ENCODE measurements around the gene TTLL8.
A peak's percentile ranks its signal among the peaks of the same experiment; 100 is the strongest.

TTLL8 gene

DNA sequence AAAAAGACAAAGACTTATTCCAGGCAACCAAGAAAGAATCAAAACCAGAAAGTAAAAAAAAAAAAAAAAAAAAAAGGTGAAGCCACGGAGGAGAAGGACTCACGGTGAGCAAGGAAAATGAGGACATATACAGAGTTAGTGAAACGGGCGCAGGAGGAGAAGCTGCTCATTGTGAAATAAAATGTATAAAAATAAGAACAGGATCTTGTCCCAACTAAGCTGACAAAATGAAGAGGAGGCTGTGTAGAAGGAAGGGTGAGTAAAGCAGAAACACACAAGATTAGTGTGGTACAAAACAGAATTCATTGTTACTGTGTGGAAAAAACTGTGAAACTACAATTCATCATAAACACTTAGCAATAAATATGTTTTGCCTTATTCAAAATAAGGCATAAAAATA is 53.2 kb downstream of the TTLL8 start:
- DNase-seq, result no peak

DNA sequence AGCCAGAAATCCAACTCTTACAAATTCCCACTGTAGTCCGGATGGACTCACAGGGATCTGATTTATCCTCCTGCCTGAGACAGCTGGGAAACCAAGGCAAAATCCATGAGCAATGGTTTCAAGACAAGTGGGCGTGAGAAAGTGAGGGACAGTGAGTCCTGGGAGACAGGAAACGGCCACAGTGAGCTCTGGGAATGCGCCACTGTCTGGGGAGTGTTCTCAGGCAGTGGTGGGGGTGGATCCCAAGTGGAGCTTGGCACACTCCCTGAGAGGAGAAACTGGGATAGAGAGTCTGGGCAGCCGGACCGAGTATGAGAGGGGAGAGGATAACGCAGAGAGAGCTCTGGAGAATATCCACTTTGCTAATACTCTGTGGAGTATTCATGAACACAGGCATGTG is 55.3 kb downstream of the TTLL8 start:
- DNase-seq, result peak in 1 of 51 donors; percentile 19

DNA sequence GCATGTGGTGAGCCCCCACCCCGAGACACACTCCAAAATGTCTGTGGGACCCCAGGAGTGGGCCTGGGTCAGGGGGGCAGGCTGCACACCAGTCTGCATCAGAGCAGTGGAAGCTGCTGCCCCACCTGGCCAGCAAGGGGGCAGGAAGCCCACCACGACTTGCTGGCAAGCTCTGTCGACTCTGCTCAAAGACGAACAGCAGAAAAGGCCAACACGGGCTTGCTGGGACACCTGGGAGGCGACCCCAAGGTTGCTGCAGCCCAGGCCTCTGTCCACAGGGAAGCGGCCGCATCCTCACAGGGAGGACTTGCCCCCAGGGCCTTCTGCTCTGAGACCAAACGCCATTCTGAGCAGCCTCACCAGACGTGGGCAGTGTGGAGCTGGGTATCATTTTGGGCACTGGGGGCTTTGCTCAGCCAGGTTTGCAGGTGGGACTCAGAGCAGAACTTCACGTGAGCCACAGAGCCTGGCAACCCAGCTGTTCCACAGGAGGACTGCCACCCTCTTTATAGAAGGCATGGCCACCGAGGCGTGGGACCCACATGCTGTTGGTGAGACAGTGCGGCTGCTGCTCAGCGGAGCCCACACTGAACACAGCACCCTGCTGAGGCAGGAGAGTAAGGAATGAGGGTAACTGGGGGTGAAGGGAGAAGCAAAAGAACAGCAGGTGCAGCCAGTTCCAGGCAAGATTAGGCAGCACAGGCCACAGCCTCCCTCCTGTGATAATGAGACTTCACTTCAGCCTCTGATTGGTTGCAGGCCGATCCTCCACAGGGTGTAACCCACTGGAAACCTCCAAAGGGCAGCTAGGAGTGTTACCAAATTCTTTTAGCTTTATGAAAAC is 56.5 kb downstream of the TTLL8 start:
- no peak for DNase-seq

DNA sequence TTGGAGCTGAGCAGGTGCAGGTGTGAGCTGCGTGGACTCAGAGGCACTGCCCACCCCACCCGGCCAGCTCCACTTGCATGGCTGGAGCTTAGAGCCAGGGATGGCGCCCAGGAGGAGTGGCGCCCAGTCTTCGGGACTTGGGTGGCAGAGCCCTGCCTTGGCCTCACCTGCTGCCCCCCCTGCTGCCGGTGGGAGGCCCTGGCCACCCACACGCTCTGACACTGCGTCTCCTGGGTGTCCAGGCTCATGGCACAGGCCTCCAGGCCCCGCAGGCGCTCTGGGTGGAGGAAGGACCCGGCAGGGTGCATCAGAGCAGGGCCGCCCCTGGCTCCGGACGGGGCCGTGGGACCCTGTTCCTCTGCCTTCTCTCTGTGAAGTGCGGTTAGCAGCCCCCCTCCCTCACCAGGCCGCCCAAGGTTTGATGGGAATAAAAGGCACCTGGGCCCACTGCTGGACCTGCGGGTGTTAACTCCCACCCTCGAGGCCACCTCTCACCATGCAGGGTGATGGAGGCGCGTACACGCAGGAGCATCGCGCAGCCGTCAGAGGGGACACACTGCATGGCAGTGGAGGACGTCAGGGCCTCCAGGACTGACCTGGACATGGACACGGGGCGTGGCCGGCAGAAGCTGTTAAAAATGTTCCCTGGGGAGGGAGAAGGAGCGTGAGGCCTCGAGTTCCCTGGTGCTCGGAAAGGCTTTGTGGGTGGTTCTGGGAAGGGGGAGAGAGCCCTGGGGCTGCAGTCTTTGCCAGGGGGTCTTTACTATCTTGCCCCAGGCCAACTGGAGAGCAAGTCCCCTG is 57.3 kb downstream of the TTLL8 start:
- DNase-seq, result no peak

DNA sequence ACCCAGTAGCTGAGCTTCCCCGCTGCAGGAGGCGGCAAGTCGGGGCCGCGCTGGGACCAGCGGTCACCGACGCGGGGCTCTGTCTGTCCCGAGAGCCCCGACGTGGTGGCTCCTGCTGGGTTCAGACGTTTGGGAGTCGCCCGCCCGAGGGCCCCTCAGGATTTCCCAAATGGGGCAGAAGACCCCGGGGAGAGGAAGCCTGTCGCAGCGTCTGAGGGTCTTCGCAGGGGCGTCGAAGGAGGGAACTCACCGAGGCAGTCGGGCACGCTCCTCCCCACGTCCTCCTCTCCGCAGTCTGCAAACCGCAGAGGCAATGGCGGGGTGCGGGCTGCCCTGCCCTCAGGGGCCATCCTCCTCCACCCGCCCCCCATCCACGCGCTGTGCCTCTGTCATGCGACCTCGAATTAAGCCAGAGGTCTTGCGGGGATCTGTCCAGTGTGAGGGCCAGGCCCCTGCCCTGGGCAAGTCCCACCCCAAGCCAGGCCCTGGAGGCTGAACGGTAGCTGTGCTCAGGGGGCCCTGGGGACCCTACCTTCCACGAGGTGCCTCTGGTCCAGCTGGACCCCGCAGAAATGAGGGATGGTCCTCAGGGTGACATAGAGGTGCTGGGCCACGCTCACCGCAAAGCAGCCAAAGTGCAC is 58.0 kb downstream of the TTLL8 start:
- DNase-seq, result no peak

DNA sequence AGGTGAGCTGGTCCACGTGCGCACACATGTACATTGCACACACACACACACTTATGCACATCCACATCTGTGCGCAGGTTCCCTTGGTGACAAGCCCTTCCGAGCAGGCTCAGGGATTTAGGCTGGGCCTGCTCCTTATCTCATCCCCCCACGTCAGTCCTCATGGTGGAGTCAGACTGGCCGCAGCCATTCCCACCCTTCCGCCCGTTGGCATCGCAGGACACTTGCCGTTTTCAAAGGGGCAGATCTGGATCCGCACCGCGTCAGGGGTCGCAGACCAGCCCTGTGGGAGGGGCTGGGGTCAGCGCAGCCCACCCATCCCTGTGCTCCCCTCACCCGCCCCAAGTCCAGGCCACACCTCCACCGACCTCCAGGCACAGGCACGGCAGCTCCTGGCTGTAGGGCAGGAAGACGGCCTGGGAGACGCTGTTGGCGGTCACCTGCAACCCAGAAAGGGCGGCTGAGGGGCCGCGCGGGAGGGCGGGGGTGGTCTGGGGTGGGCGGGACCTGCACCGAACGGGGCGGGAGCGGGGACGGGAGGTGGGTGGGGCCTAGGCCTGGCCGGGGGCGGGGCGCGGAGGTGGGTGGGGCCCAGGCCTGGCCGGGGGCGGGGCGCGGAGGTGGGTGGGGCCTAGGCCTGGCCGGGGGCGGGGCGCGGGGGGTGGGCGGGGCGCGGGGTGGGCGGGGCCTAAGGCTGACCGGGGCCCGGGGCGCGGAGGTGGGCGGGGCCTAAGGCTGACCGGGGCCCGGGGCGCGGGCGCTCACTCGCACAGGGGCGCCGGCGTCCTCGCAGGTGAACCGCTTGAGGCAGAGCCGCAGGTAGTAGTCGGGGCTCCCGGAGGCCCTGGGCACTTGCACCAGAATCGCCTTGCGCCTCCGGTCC is 58.8 kb downstream of the TTLL8 start:
- no peak for DNase-seq

DNA sequence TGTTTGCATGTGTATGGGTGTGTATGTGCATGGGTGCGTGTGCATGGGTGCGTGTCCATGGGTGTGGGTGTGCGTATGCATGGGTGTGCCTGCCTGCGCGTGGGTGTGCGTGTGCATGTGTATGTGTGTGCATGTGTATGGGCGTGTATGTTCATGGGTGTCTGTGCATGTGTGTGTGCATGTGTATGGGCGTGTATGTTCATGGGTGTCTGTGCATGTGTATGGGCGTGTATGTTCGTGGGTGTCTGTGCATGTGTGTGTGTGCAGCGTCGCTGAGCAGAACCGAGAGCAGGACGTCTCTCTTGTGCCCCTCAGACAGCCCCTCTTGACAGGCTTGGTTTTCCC is 59.4 kb downstream of the TTLL8 start:
- DNase-seq, result no peak

DNA sequence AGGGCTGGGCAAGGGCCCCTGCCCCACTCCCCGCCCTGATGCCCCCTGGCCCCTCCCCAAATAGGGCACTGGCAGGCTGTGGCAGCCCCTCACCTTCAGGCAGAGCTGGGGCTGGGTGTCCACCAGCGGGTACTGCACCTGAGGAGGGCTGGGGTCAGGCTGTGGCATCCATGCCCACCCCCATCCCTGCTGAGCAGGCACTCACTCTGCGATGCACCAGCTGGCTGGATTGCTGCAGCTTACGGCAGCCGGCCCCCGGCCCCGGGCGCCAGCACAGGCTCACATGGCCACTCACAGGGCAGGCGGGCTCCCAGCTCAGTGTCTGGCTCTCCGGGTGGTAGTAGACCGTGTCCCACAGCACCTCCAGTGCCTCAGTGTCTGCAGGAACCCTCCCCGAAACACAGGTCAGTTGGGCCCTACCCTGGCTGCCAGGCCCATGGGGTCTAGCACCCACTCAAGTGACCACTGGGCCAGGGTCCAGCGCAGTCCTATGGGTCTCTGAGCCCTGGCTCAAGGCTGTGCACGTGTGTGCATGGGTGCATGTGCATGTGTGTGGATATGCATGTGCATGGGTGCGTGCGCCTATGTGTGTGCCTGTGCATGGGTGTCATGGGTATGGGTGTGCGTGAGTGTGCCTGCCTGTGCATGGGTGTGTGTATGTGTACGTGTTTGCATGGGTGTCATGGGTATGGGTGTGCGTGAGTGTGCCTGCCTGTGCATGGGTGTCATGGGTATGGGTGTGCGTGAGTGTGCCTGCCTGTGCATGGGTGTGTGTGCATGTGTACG is 60.0 kb downstream of the TTLL8 start:
- DNase-seq, result no peak

DNA sequence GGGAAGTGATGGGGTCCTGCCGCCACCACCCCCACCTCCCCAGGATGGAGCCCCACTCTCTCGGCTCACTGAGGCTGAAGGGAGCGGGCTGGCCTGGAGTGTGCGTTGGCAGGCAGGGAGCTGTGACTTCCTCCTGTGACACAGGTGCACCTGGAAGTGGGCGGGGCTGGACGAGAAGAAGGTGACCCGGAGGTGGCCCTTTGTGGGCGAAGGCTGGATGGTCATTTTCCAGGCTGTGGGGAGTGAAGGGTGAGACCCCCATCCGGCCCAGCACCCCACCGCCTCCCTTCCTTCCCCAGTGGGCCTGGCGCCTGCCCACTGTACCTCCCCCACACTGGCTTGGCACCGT is 60.9 kb downstream of the TTLL8 start:
- DNase-seq, result no peak

DNA sequence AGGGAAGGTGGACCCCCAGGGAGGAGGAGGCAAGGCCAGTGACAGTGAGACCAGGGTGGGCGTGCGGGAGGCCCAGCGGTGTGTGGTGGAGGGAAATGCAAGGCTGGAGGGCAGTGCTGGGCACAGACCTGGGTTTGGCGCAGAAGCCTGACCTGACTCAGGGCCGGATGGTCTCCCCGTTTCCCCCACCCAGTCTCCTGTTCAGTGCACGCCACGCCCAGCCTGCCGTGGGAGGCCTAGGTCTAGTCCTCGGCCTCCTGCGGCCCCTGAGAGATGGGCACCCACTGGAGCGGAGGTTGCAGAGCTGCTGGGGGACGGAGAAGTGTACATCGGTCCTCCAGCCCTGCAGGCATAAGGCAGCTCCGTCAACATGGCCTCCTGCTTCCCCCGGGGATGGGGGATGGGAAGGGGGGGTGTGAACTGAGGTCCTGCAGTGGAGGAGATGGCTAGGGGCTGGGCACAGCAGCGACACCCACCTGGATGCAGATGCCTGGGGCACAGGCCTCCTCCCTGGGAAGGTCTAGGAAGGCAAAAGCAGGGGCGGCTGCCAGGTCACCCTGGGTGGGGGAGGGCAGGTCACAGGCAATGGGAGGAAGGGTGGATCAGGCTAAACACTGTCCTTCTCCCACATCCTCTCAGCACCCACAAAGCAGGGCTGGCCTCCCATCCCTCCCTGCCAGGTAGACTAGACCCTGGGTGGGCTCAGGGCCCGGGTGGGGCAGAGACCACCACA is 61.4 kb downstream of the TTLL8 start:
- DNase-seq, result no peak

DNA sequence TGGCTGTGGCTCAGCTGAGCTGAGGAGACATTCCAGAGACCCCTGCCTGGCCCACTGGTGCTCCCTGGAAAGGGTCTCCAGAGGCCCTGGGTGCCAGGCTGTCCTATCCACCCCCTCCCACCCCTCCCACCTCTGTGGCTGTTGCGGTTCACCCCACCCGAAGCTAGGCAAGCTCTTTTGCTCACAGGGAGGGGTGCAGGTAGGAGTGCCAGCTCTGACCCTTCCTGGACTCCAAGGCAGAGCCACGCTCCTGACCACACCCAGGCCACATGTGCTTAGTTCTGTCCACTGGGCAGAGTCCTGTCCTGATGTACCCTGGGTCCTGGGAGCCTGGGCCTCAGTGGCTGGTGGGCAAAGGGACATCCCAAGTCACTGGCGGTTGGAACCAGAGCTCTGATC is 62.0 kb downstream of the TTLL8 start:
- DNase-seq, result no peak

DNA sequence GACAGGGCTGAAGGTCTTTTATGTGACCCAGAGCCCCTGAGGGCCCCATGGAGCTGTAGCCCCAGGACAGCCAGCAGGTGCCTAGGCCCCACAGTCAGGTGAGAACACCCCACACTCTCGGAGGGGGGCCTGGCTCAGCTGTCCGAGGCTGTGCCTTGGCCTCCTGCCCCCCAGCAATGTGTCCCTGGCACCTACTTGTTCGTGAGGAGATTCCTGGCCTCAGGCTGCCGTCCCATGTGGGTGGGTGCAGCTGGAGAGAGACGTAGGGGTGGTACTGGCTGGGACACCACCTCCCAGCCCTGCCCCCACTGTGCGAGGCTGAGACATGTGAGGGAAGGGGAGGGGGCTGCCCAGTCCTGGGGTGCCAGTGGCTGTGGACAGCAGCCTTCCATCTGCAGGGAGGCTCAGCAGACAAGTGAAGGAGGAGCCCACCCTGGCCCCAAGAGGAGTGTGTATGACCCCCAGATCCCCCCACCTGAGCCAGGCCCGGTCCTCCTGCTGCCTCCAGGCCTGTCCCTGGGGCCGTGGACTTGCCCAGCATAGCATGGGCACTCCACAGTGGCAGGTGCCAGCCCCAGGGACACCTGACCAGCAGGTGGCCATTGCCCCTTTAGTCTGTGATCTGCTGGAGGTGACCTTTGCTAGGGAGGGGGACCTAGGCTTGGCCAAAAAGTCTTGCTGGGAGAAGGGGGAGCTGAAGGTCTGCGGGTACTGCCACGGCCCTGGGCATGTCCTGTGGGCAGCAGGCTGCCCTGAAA is 62.6 kb downstream of the TTLL8 start:
- no peak for DNase-seq

DNA sequence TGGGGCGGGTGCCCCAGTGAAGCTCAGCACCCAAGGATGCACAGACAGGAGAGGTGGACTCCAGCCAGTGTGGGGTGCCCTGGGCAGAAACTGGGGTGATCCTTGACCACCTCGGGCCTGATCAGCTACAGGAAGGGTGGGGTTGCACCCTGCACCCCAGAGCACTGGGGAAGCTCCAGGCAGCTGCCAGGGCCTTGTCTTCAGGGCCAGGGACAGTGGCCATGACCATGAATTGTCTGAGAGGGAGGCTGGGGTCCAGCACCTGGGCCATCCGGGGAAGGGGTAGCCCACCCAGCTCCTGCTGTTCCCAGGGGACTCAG is 63.1 kb downstream of the TTLL8 start:
- DNase-seq, result no peak

DNA sequence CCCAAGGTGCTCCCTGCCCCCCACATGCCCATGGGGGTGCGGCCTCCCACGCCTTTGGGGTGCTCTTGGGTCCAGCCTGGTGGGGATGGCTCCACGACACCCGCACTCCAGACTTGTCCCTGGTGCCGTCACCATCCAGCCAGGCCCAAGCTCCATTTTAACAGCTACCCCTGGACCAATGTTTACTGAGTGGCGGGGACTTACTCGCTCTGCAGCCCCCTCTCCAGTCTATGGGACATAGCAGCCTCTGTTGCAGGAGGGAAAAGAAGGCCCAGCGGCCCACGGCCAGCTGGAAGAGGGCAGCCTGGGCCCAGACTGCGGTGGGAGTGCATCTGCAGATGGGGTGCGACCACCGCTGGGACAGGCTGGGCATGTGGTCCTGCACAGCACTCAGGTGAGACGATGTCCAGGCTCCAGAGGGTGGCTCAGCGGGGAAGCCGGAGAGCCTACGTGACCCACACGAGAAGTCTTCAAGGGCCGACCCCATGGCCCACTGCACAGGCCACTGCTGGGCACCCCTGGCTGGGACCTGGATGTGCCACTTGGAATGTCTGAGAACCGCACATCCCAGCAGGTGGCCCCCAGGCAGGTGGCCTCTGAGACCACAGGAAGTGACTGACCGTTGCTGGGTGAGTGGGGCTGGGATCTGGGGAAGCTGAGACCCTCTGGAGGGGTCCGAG is 63.6 kb downstream of the TTLL8 start:
- DNase-seq, result no peak

DNA sequence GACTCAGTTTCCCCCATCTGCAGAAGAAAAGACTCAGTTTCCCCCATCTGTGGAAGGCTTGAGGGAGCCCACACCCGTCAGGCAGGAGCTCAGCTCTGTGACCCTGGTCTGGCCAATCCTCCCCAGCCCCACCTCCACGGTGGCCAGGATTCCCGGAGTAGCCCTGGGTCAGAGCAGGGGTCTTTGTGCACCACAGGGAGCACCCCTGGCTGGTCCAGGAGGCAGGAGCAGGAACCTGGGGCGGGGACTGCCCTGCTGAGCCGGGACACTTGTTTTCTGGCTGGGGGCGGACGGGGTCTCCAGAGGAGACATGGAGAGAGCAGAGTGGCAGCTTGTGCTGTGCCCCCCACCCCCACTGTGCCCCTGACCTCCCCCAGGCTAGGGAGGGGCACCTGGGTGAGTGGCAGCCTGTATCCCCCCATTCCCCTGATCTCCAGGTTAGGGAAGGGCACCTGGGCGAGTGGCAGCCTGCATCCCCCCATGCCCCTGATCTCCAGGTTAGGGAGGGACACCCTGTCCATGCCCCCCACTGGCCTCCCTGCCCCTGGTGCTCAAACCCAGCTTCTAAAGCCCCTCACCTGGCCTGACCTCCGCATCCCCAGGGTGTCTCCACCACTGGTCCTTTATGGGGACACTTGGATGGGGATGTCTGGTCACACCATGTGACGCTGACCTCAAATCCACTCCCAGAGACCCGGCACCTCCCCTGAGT is 64.3 kb downstream of the TTLL8 start:
- DNase-seq, result no peak

DNA sequence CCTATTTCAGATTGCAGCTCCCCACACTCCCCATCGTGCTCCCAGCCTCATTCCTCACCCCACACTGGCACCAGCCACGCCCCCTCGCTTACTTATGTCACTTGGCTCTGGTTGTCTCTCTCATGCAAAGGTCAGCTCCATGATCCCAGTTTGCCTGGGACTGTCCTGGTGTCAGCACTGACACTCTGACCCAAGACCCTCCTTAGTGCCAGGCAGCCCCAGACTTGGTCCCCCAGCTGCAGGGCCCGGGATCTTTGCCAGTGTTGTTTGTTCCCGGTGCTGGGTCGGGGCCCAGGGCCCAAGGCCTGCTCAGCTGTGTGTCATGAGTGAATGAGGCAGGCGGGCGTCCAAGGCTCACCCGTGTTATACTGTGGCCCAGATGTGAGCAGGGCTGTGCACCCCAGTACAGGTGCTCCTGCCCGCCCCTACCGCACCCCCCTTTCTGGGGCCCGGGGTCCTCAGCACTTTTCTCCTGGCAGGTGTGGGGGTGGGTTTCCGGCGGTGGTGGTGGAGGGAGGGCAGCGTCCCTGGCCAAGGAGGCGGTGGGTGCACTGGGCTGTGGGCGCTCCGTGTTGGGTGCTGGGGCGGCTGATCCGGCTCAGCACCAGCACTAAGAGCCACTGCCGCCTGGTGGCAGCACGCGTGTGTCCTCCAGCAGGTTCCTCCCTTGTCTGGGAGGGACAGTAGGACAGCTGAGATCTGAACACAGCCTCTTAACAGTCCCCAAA is 65.0 kb downstream of the TTLL8 start:
- peak in 49 of 51 donors; percentile 19 to 93 (median 76) for DNase-seq

DNA sequence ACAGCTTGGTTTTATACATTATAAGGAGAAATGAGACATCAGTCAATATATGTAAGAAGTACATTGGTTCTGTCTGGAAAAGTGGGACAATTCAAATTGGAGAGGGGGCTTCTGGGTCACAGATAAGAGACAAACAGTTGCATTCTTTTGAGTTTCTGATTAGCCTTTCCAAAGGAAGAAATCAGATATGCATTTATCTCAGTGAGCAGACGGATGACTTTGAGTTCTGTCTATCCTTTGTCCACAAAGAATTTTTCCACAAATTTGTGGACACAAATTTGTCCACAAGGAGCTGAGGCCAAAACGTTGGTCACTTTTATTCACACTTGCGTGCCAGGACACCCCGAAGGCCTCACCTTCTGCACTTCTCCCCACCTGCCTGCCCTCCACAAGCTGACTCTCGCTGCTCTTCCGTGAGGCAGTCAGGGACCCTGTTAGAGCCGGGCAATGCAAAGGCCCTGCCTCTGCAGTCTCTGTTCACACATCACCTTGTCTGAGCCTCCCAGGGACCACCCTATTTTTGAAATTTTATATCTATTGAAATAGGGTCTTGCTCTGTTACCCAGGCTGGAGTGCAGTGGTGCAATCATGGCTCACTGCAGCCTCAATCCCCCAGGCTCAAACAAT is 66.1 kb downstream of the TTLL8 start:
- no peak for DNase-seq
